ENCODE results near the gene SERPINA5. TPM values are rescaled to one million over a fixed set of nuclear protein-coding genes. Genes with fewer than 3 reads are reported as not detected.
A peak's percentile ranks its signal among the peaks of the same experiment; 100 is the strongest.

The SERPINA5 gene
- total RNA-seq, 4 donors from 2014 or later = 0.38 to 4.1 (median 1.9) TPM

DNA sequence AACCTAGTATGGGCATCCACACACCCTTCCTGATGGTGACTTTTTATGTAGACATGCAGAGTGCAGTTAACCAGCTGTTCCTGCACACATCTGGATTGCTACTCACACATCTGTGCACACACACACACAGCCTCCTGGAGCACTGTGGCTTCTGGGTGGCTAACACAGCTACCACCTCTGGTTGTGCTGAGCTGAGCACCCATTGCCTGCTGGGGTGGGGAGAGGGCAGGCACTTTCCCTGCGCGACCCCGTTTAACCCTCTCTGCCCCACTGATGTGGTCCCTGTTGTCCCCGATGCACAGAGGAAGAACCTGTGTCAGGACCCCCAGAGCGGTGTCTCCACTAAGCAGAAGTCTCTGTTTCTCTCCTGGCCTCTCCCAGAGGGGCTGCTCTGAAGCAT is 16.6 kb downstream of the SERPINA5 start:
- intact Hi-C loops (cut with DNase I; ENCODE audit: low total_unique reads) = no loop called here
- no peak for DNase-seq (ENCODE audit: low spot score in 2 of 2)
- 86 to 90% methylated on average over 5 of the region's 5 CpGs for WGBS, 2 donors
- H3K4me3 ChIP-seq (ENCODE audit: low read depth, poor library complexity, severe bottlenecking) = no peak overlapping the region
- TF ChIP-seq POLR2A (IDR thresholded peaks at IDR 0.05) = no peak
- TF ChIP-seq, protein P1, sequence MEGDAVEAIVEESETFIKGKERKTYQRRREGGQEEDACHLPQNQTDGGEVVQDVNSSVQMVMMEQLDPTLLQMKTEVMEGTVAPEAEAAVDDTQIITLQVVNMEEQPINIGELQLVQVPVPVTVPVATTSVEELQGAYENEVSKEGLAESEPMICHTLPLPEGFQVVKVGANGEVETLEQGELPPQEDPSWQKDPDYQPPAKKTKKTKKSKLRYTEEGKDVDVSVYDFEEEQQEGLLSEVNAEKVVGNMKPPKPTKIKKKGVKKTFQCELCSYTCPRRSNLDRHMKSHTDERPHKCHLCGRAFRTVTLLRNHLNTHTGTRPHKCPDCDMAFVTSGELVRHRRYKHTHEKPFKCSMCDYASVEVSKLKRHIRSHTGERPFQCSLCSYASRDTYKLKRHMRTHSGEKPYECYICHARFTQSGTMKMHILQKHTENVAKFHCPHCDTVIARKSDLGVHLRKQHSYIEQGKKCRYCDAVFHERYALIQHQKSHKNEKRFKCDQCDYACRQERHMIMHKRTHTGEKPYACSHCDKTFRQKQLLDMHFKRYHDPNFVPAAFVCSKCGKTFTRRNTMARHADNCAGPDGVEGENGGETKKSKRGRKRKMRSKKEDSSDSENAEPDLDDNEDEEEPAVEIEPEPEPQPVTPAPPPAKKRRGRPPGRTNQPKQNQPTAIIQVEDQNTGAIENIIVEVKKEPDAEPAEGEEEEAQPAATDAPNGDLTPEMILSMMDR (IDR thresholded peaks at IDR 0.05) = no peak

DNA sequence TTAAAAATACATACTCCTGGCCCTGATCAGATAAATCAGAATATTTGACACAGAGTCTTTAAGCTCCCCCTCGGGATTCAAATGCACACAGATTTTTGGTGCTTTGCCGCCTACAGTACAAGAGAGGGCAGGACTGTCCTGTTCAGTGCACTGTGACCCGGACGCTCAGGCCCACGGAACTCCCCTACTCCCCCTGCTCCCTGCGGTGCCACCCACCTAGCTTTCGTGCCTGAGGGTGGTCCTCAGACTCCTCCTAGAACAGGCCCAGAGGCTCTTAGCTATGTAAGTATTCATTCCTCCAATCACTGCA is 17.2 kb downstream of the SERPINA5 start:
- TF ChIP-seq, protein P1 (IDR thresholded peaks at IDR 0.05) = no peak
- TF ChIP-seq POLR2A (IDR thresholded peaks at IDR 0.05) = no peak
- no peak overlapping the region for H3K4me3 ChIP-seq (ENCODE audit: low read depth, poor library complexity, severe bottlenecking)
- WGBS, 2 donors = 72 to 81% methylated on average over 7 of the region's 7 CpGs
- DNase-seq (ENCODE audit: low spot score in 2 of 2) = no peak
- intact Hi-C loops (cut with DNase I; ENCODE audit: low total_unique reads) = no loop called here

DNA sequence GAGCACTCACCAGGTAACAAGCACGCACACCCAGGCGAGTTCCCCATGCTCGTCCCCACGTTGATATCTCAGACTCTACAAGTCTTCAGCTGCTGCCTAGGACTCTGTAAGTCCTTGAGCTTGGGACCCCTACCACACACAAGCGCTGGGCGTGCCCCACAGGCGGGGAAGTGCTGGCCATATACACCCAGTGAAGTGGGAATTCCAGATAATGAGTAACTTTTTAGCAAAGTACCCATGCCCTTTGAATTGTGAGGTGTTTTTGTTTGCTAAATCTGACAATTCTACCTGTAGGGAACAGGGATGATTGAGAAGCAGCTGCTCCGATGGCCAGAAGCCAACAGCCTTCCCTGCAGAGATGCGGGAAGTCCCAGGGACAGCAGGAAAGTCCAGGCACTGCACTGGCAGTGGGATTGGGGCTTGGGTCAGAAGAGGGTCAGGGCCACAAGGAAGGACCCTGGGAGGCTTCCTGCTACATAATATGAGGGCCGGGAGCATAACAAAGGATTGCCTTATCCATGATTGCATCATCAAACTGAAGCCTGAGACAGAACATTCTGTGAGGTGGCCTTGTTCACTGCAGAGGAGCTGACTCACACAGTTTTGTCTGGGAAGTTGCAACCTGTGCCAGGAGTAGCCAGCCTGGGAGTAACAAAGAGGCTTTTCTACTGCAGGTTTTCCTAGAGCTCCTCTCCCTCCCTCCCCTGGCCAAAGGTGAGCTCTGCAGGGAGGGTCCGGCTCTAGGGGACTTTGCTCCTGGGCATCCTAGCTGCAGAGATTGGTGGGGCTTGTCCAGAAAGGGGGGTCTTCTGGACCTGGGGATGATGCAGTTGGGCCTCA is 17.8 kb downstream of the SERPINA5 start:
- TF ChIP-seq, protein P1 (IDR thresholded peaks at IDR 0.05) = peak in 1 of 3 donors; percentile 96
- no peak for TF ChIP-seq POLR2A (IDR thresholded peaks at IDR 0.05)
- no peak overlapping the region for H3K4me3 ChIP-seq (ENCODE audit: low read depth, poor library complexity, severe bottlenecking)
- intact Hi-C loops (cut with DNase I; ENCODE audit: low total_unique reads) = no loop called here
- peak; percentile 82 to 91 for DNase-seq (ENCODE audit: low spot score in 2 of 2)
- WGBS, 2 donors = 49 to 62% methylated on average over 11 of the region's 11 CpGs

DNA sequence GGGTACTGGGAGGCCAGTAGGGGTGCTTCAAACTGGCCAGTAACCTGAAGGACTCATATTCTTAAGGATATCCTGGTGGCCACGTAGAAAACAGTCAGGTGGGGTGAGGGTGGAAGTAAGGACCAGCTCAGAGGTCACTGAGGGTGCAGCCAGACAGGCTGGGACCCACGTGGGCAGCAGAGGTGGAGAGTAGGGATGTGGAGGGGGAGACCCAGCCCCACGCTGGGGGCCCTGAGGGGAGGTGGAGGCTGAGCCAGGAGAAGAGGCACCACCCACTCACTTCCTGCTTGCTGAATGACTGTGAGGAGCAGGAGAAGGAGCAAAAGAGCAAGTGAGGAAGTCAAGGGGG is 18.4 kb downstream of the SERPINA5 start:
- TF ChIP-seq, protein P1 (IDR thresholded peaks at IDR 0.05) = no peak
- TF ChIP-seq POLR2A (IDR thresholded peaks at IDR 0.05) = no peak
- no peak for DNase-seq (ENCODE audit: low spot score in 2 of 2)

DNA sequence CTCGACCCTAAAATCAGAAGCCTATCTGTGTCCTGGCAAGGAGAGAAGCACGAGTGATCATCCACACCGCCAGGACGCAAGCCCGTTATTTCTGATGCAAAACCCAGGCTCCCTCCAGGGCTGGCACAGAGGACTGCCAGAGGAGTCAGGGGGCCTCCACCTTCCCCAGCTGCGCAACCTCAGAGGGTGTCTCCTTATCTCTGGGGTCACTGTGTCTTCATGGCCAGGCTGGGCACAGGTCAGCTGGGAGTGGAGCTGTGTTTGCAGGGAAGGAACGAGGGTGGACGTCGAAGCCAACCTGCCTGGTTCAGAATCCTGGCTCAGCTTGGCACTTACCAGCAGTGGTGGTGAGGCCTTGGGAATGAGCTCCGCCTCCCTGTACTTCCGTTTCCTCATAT is 18.9 kb downstream of the SERPINA5 start:
- intact Hi-C loops (cut with DNase I; ENCODE audit: low total_unique reads) = no loop called here
- WGBS, 2 donors = 82 to 86% methylated on average over 11 of the region's 11 CpGs
- H3K4me3 ChIP-seq (ENCODE audit: low read depth, poor library complexity, severe bottlenecking) = no peak overlapping the region
- no peak for TF ChIP-seq POLR2A (IDR thresholded peaks at IDR 0.05)
- TF ChIP-seq, protein P1 (IDR thresholded peaks at IDR 0.05) = no peak
- DNase-seq (ENCODE audit: low spot score in 2 of 2) = no peak

More for the DNA sequence above, 18.4 kb downstream of the SERPINA5 start:
- H3K4me3 ChIP-seq (ENCODE audit: low read depth, poor library complexity, severe bottlenecking) = no peak overlapping the region
- WGBS, 2 donors = 25 to 27% methylated on average over 3 of the region's 3 CpGs
- intact Hi-C loops (cut with DNase I; ENCODE audit: low total_unique reads) = no loop called here

All from lower leg skin (tissue), 4 donors.